ENCODE measurements around the gene HIVEP3. TPM values are rescaled to one million over a fixed set of nuclear protein-coding genes. Genes with fewer than 3 reads are reported as not detected.
A peak's percentile ranks its signal among the peaks of the same experiment; 100 is the strongest.

The HIVEP3 gene
- total and polyA plus RNA-seq, 2 donors, result 2.8 to 3.1 TPM

DNA sequence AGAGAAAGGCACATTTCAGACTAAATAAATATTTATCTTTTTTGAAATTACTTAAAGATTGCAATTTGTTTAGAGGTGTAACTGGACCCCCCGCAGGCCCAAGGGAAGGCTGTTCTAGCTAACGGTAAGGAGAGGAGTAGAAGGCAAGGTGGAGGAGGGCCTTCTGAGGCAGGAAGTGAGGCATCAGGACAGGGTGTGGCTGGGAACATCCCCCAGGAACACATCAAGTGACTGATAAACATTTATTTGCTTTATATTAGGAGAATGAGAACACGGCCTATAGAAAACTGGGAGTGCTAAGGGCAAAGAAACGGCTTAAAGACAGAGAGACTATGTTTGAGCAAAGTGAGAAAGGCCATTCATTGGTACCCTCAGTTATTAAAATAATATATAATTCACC, 23.2 kb downstream of the HIVEP3 start:
- H3K4me1 ChIP-seq (ENCODE audit: insufficient read depth), result no peaks in the 10 kb centered on the region
- DNase-seq (ENCODE audit: extremely low spot score), result no peak
- WGBS, result 90% methylated on average over 4 of the region's 4 CpGs

DNA sequence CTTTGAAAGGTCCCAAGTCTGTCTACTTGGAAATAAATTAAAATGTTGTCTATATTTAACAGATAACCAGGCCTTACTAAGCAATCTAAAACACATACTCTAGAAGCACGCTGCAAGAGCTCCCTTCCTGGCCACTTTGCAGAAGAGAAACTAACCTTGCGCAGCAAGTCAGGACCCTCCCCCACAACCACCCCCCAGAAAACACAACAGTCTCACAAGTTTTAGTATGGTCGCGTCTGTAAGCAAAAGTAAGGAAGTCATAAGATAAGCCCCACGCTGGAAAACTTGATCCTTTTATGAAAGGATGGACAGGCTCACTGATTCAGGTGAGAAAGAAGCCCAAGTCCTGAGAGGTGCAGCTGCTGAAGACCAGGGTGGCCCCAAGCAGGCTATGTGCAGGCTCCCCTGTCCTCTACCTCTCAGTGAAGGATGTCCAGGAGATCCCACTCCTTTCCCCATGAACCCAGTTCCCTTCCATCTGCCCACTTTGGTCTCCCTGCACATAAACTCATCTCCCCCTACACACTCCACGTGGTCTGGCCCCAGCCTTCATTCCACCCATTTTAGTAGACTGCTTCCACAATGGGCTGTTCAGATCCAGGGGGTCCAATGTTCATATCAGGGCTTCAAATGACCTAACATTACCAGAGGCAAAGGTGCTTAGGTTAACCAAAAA, 23.8 kb downstream of the HIVEP3 start:
- Histone ChIP-seq H3K27ac (ENCODE audit: low read depth) (no peak overlapping the region), H3K4me1 (ENCODE audit: insufficient read depth) (no peaks in the 10 kb centered on the region), H3K4me3 (ENCODE audit: low read depth, low read length) (no peak overlapping the region), H3K36me3 (ENCODE audit: insufficient read depth) (no peaks in the 10 kb centered on the region)
- DNase-seq (ENCODE audit: extremely low spot score), result no peak
- WGBS, result 72% methylated on average over 6 of the region's 6 CpGs

More for the DNA sequence above, 23.2 kb downstream of the HIVEP3 start:
- H3K4me3 ChIP-seq (ENCODE audit: low read depth, low read length), result no peak overlapping the region
- H3K27ac ChIP-seq (ENCODE audit: low read depth), result no peak overlapping the region
- H3K36me3 ChIP-seq (ENCODE audit: insufficient read depth), result no peaks in the 10 kb centered on the region

DNA sequence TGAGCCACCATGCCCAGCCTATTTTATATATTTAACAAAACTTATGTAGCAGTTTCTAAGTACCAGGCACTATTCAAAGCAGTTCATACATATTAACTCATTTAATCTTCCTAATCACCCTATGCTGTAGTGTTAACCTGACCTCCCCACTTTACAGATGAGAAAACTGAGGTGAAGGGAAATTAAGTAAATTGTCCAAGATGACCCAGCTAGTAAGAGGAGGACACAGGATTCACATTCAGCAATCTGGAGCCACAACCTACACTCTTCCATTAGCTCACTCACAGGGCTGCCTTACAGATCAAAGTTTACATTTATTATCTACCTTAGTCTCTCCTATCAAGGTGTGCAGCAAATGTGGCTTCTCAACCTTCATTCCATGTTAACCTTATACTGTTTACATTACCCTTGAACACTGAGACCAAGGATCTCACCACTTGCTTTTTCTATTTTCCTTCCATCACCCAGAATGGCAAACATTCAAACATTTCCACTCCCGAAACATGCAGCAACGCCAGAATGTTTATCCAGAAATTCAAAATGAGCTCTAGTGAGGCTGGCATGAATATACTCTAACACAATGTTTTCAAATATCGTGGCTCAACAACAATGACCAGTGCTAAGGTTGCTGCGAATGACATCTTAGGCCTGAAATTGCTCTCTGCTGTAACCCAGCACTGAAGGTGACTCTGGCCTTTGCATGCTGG, 24.5 kb downstream of the HIVEP3 start:
- no peak overlapping the region for H3K27ac ChIP-seq (ENCODE audit: low read depth)
- no peak for DNase-seq (ENCODE audit: extremely low spot score)
- H3K4me1 ChIP-seq (ENCODE audit: insufficient read depth), result no peaks in the 10 kb centered on the region
- WGBS, result 49% methylated on average over 4 of the region's 4 CpGs
- no peaks in the 10 kb centered on the region for H3K36me3 ChIP-seq (ENCODE audit: insufficient read depth)
- no peak overlapping the region for H3K4me3 ChIP-seq (ENCODE audit: low read depth, low read length)

DNA sequence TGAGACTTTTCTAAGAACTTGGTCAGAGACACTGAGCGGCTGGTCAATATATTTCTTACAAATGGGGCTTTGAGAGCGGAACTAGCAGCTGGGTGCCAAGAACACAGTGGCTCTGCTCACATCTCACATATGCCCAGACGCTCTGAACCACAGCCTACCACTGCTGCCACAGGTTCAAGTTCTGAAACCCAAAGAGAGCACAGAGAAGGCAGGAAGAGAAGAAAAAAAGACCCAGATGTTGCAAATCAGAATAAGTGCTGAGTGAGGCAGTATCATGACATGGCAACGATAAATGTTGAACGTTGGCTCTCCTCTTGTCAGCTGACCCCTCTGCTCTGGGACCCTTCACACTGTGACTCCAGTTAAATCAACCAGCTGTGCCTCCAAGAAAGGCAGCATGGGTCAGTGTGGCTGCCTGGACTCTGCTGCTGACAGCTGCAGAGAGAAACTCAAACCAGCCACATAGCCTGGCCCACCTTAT, 26.4 kb downstream of the HIVEP3 start:
- Histone ChIP-seq H3K36me3 (ENCODE audit: insufficient read depth) (no peaks in the 10 kb centered on the region), H3K27ac (ENCODE audit: low read depth) (no peak overlapping the region), H3K4me1 (ENCODE audit: insufficient read depth) (no peaks in the 10 kb centered on the region), H3K4me3 (ENCODE audit: low read depth, low read length) (no peak overlapping the region)
- 57% methylated on average over 5 of the region's 5 CpGs for WGBS
- DNase-seq (ENCODE audit: extremely low spot score), result no peak

DNA sequence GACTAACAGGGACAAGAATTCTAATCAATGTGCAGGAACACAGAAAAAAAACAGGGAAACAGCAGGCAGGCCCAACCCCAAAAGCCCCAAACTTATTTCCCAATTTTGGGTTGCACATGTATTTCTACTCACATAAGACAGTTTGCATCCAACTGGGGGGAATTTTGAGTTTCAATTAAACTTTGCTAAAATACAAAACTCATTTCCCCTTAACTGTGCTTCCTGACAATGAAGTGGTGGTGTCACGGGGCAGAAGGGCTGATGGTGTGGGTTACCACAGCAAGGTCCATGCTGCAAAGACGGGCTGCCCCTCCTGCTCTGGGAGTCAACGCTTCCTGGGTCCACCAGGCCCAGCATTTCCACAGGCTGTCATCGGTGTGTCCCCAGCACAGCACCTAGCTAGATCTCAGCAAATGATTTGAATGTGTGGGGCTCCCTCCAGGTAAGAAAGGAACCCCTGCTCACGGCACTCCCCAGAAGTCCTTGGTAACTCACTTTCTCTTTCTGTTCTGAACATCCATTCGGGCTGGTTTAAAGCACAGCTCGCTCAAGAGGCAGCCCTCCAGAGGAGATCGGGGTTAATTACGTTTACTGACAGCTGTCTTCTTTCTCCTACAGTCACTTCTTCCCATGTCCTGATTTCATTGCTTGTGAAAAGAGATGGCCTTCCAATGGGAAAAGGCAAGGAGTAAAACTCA, 27.4 kb downstream of the HIVEP3 start:
- peak overlapping the region; percentile 70 for H3K27ac ChIP-seq (ENCODE audit: low read depth)

DNA sequence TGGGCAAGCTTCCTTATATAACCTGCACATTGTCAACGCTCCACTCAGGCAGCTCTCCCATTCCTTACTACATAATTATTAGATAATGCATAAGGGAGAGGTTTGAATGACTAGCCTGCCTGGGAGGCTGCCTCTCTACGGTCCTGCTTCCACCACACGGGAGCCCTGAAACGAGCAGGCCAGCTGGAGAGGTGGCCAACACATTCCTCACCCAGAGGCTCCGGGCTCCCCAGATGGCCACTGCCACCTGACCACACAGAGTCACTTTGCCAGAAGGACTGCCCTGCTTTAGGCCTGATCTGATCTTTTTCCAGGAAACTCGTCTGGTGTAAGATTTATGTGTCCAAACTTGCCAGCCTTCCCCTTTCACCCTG, 27.9 kb downstream of the HIVEP3 start:
- 43% methylated on average over 6 of the region's 6 CpGs for WGBS
- Histone ChIP-seq H3K27ac (ENCODE audit: low read depth) (peak overlapping the region; percentile 26), H3K4me3 (ENCODE audit: low read depth, low read length) (no peak overlapping the region), H3K4me1 (ENCODE audit: insufficient read depth) (no peaks in the 10 kb centered on the region), H3K36me3 (ENCODE audit: insufficient read depth) (no peaks in the 10 kb centered on the region)
- no peak for DNase-seq (ENCODE audit: extremely low spot score)

More for the DNA sequence above, 27.4 kb downstream of the HIVEP3 start:
- Histone ChIP-seq H3K4me3 (ENCODE audit: low read depth, low read length) (peak overlapping the region; percentile 18), H3K4me1 (ENCODE audit: insufficient read depth) (no peaks in the 10 kb centered on the region), H3K36me3 (ENCODE audit: insufficient read depth) (no peaks in the 10 kb centered on the region)
- 58% methylated on average over 9 of the region's 9 CpGs for WGBS
- no peak for DNase-seq (ENCODE audit: extremely low spot score)

DNA sequence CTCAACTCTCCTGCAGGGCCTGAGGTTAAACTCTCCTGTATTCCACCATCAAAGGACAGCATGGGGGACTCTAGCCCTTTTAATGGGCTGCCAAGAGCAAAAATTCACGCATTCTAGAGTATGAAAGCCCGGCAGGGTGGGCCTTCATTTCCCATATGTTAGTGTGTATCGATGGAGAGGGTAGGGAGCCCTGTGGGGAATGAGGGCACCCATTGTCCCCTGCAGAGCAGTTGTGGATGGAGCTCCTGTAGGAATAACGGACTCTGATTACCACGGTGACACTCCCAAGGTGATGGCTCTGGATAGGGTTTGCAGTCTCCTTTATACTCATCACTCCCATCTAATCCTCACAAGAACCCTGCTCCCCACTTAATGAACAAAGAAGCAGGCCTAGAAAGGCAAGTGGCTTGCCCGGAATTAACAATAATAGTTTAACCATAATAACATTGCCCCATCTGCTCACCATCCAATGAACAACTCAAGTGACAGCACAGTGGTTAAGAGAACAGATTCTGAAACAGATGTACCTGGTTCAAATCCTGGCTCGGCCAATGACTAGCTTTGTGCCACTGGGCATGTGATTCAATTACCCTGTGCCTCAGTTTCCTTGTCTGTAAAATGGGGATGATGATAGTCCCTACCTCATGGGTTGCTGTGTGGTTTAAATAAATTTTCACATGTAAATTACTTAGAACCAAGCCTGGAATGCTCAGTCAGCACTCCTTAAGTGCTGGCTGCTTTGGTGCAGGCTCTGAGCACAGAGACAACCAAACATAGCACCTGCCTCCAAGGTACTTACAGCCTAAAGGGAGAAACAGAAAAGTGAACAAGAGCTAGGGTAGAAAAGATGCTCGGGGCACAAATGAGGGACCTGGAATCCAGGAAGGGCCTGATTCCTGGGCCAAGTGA, 29.0 kb downstream of the HIVEP3 start:
- H3K4me1 ChIP-seq (ENCODE audit: insufficient read depth), result no peaks in the 10 kb centered on the region
- no peak overlapping the region for H3K4me3 ChIP-seq (ENCODE audit: low read depth, low read length)
- no peaks in the 10 kb centered on the region for H3K36me3 ChIP-seq (ENCODE audit: insufficient read depth)
- no peak overlapping the region for H3K27ac ChIP-seq (ENCODE audit: low read depth)
- WGBS, result 97% methylated on average over 8 of the region's 8 CpGs
- no peak for DNase-seq (ENCODE audit: extremely low spot score)

DNA sequence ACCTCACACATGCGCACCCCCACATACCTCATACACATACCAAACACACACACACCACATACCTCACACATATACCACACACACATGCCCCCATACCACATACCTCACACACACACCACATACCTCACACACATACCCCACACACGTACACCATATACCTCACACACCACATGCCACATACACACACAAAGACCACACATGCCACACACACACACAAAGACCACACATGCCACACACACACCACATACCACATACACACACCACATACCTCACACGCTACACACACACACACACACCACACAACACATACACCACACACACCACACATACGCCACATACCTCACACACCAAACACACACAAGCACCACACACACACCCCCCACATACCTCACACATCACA, 30.0 kb downstream of the HIVEP3 start:
- WGBS, result 97% methylated on average over 4 of the region's 4 CpGs
- Histone ChIP-seq H3K4me3 (ENCODE audit: low read depth, low read length) (no peak overlapping the region), H3K27ac (ENCODE audit: low read depth) (no peak overlapping the region), H3K4me1 (ENCODE audit: insufficient read depth) (no peaks in the 10 kb centered on the region), H3K36me3 (ENCODE audit: insufficient read depth) (no peaks in the 10 kb centered on the region)
- no peak for DNase-seq (ENCODE audit: extremely low spot score)

DNA sequence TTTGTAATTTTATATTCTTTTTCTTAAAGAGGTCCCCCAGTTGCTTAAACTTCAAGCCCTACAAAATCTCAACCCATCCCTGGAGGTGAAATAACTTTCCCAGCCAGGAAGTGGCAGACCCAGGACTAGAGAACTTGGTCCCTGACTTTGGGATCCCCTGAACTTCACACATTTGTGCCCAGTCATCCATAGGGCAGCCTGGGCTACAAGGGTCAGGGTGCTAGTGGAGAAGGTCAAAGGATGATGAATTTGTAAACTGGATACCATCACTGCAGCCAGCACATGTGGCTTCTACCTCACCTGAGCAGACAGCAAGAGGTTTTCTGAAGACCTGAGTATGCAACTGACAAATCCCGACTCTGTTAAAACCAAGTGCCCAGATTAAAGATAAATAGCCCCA, 31.4 kb downstream of the HIVEP3 start:
- Histone ChIP-seq H3K27ac (ENCODE audit: low read depth) (no peak overlapping the region), H3K4me3 (ENCODE audit: low read depth, low read length) (no peak overlapping the region), H3K36me3 (ENCODE audit: insufficient read depth) (no peaks in the 10 kb centered on the region), H3K4me1 (ENCODE audit: insufficient read depth) (peaks cover 2% of the 10 kb centered on the region)
- WGBS, result 91% methylated on average over 1 of the region's 1 CpG
- no peak for DNase-seq (ENCODE audit: extremely low spot score)

DNA sequence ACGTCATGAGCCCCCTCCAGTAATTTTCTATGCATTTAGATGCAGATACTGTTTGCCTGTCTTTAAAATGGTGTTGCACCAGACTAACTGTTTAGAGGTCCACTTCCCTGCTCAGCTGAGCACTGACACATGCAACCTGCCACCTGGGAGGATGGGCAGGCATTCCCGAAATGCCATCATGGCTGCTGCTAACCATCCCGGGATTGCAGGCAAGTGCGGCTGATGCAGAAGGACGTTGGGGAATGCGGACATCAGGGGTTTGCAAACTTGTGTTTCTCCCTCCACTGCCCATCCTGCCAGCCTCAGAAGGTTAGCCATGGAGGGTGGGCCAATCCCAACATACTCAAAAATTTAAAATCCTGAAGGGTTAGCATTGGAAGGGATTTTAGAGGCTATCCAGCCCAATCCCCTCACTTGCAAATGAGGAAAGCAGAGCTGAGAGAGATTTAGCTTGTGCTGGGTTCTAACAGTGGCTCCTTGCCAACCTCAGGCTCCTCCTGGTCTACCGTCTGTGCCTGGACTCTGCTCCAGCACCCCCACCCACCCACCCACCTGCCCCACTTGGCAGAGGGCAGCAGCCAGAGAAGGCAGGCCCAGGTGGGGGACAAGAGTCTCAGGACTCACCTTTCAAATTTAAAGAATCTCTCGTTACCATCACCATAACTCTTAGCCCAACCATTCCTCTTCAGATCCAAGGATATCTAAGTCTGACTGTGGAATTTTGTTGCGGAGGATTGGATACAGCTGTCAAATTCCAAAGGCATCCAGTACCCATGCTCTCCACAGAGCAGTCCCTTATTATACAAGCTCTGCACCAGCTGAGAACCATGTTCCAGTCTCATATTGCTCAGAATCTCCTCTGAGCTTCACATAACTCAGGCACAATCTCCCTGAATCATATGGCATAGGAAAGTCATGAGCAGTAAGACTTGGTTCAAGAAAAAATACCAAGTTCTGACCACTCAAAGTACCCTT, 34.2 kb downstream of the HIVEP3 start:
- H3K27ac ChIP-seq (ENCODE audit: low read depth), result no peak overlapping the region
- H3K4me1 ChIP-seq (ENCODE audit: insufficient read depth), result peaks cover 2% of the 10 kb centered on the region
- no peak for DNase-seq (ENCODE audit: extremely low spot score)
- whole genome bisulfite sequencing, result 72% methylated on average over 9 of the region's 9 CpGs
- H3K36me3 ChIP-seq (ENCODE audit: insufficient read depth), result no peaks in the 10 kb centered on the region
- no peak overlapping the region for H3K4me3 ChIP-seq (ENCODE audit: low read depth, low read length)

DNA sequence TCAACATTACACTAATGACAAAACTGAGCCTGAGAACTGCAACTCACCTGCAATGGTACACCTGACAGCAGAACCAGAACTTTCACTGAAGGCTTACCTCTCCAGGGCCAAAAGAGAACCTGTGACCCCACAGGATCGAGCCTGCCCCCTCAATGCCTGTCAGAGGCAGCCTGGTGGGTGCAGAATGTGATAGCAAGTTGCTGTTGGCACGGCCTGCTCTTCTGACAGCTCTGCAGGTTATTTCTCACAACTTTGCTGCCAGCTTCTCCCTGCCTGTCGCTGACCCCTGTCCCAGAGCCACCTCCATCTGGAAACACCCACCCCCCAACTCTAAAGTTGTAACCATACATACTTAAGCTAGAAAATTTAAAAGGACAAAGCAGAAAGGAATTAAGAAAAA, 35.2 kb downstream of the HIVEP3 start:
- no peak overlapping the region for H3K4me3 ChIP-seq (ENCODE audit: low read depth, low read length)
- WGBS, result 81% methylated on average over 3 of the region's 3 CpGs
- H3K4me1 ChIP-seq (ENCODE audit: insufficient read depth), result peaks cover 2% of the 10 kb centered on the region
- no peak for DNase-seq (ENCODE audit: extremely low spot score)
- no peak overlapping the region for H3K27ac ChIP-seq (ENCODE audit: low read depth)
- no peaks in the 10 kb centered on the region for H3K36me3 ChIP-seq (ENCODE audit: insufficient read depth)

DNA sequence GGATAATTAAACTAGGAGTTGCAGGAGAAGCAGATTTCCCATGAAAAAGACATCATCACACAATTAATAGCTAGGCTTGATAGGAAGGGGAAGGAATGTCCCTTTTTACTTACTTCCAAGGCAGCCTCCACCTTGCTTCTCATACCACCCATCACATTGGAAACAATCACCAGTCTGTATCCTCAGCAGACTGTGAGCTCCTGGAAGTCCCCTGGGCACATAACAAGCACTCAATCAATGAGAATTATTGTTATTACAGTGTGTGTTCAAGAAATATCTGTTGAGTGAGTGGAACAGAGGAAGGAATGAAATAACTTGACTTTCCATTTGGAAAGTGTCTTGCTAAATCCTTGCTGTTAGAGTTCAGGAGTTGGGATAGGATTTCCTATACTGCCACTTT, 36.2 kb downstream of the HIVEP3 start:
- no peak overlapping the region for H3K4me3 ChIP-seq (ENCODE audit: low read depth, low read length)
- no peak overlapping the region for H3K27ac ChIP-seq (ENCODE audit: low read depth)
- H3K36me3 ChIP-seq (ENCODE audit: insufficient read depth), result no peaks in the 10 kb centered on the region
- DNase-seq (ENCODE audit: extremely low spot score), result no peak
- peaks cover 2% of the 10 kb centered on the region for H3K4me1 ChIP-seq (ENCODE audit: insufficient read depth)

All from urinary bladder (tissue), 4 donors.